HG03103 (cell line): ENCODE measurements around the gene SSH2.
"Not testable (repeated sequence)": the region's sequence is repeated elsewhere in the genome, so short reads cannot be mapped to it uniquely, and the experiment has no call there.

Source experiments
- ATAC-seq: cut with Tn5 transposase; IDR thresholded peaks from one replicate; pipeline ENCODE4 v1.9.1; 2021; ENCODE audit warnings: low read depth; ENCODE audit not compliant: unreplicated experiment

SSH2 gene

DNA sequence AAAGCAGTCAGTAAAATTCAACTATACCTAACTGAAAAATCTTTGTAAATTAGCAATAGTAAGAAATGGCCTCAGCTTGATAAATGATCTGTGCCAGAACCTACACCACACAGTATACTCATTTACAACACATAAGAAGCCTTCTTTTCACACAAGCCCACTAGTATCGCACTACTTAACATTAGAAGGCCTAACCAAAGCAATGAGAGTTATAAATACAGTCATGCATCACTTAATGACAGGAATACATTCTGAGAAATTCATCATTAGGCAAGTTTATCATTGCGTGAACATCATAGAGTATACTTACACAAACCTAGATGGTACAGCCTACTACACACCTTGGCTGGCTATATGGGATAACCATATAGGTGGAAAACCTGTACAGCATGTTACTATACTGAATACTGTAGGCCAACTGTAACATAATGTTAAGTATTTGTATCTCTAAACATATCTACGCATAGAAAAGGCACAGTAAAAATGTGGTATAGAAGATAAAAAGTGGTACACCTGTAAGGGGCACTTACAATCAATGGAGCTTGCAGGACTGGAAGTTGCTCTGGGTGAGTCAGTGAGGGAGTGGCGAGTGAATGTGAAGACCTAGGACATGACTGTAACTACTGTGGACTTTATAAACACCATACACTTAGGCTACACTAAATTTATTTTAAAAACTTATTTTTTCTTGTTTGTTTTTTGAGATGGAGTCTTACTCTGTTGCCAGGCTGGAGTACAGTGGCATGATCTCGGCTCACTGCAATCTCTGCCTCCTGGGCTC is 180.8 kb downstream of the SSH2 start:
- no peak for ATAC-seq

DNA sequence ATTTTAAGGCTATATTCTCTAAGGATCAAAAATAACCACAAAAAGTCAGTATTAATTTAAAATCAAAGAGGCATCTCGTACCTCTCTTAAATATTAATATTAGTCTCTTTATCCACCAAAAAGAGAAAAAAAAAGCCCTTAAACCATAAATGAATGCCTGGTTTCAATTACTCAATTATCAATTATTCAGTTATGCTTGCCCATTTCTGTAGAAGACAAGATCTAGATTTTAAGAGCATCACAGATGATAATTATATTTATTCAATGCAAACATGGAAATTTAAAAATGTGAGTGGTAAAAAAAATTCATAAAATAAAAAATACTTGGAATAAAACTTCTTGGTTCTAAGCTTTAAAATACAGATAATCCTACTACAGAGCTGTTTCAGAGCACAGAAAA is 181.6 kb downstream of the SSH2 start:
- ATAC-seq = no peak

- no peak for ATAC-seq
Measured at GRCh38 chr17:29747660-29748059, 182.4 kb downstream of the SSH2 start.

DNA sequence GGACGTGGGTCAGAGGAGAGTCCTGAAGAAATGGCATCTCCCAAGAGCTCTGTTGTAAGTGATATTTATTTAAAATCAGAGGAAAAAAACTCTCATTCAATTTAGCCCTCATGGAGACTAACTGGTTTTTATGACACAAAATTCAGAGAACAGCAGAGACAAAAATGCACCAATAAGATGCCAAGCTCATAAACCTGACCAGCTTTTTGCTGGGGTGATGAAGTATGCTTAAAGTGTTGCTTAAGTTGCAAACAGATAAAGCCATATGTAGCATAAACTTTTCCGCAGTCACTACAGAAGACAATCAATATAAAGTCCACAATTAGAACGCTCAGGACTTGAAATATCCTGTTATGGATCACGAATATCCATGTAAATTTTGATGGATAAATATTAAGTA is 183.4 kb downstream of the SSH2 start:
- no peak for ATAC-seq

GRCh38 chr17:29744121-29744520 is 185.9 kb downstream of the SSH2 start:
- ATAC-seq = no peak

GRCh38 chr17:29742210-29742513 is 187.9 kb downstream of the SSH2 start:
- ATAC-seq = no peak

DNA sequence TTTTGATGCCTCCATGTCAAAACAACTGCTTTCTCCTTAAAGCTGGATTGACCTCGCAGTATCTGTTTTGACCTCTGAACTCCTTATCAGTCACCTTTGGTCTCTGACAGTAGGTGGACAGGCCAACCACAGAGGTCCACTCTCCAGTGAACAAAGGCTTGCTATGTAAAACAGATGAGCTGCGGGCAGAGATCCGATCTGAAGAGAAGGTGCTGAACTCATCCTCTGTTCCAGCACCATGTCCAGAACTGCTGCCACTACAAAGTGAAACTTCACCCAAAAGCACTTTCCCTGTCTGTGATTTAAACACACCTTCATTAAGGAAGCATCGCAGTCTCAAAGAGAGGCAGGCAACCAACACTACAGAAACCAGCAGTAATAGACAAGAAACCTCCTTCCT is 190.0 kb downstream of the SSH2 start:
- no peak for ATAC-seq

- no peak for ATAC-seq
Measured at GRCh38 chr17:29734640-29735039, 195.4 kb downstream of the SSH2 start.

- no peak for ATAC-seq
Measured at GRCh38 chr17:29733166-29733565, 196.9 kb downstream of the SSH2 start.

DNA sequence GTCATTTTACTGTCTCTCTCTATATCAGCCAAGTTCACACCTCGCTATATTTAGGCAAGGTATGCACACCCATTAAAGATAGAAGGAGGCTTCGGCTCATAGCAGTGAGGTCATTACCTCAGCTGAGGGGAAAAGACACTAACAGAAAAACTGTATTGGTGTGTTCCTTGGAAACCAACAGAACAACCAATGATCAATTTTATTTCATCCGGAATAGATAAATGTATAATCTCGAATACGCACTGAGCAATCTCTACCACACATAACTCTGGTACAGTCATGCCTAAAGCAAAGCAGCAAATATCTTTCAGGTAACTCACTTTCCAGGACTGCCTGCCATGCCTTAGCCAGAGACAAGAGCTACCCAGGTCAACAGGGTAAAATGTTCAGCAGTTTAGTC is 197.4 kb downstream of the SSH2 start:
- ATAC-seq = no peak

GRCh38 chr17:29732209-29732608 is 197.8 kb downstream of the SSH2 start:
- ATAC-seq = no peak

GRCh38 chr17:29731589-29731929 is 198.5 kb downstream of the SSH2 start:
- ATAC-seq = no peak

DNA sequence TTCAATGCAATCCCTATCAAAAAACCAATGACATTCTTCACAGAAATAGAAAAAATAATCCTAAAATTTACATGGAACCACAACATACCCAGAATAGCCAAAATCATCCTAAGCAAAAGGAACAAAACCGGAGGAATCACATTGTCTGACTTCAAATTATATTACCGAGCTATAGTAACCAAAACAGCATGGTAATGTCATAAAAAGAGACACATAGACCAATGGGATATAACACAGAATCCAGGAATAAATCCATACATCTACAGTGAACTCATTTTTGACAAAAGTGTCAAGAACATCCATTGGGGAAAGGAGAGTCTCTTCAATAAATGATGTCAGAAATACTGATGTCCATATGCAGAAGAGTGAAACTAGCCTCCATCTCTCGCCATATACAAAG is 201.5 kb downstream of the SSH2 start:
- ATAC-seq = no peak

GRCh38 chr17:29726715-29727252 is 203.2 kb downstream of the SSH2 start:
- no peak for ATAC-seq

GRCh38 chr17:29725408-29725807 is 204.6 kb downstream of the SSH2 start:
- not testable (repeated sequence) for ATAC-seq

- ATAC-seq = no peak
Measured at GRCh38 chr17:29723278-29724047, 206.6 kb downstream of the SSH2 start.

- peak; percentile 54 for ATAC-seq
Measured at GRCh38 chr17:29722411-29723198, 207.4 kb downstream of the SSH2 start.

DNA sequence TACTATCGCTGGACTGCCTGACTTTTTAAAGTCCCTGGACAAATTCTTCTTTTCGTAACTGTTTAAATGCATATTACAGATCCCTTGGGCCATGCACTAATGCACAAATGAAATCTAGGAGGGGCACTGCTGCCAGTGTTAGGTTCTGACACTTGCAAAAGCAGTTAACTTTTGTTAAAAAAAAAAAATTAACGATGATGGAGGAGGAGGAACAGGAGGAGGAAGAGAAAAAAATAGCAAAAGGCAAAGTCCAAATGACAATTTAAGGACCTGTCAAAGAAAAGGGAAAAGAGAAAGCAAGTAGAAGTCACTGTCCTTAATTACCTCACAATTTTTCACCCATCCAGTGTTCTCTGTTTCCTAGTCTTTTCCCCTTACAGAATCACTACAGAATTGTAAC is 209.5 kb downstream of the SSH2 start:
- ATAC-seq = no peak

- no peak for ATAC-seq
Measured at GRCh38 chr17:29719469-29719868, 210.6 kb downstream of the SSH2 start.

DNA sequence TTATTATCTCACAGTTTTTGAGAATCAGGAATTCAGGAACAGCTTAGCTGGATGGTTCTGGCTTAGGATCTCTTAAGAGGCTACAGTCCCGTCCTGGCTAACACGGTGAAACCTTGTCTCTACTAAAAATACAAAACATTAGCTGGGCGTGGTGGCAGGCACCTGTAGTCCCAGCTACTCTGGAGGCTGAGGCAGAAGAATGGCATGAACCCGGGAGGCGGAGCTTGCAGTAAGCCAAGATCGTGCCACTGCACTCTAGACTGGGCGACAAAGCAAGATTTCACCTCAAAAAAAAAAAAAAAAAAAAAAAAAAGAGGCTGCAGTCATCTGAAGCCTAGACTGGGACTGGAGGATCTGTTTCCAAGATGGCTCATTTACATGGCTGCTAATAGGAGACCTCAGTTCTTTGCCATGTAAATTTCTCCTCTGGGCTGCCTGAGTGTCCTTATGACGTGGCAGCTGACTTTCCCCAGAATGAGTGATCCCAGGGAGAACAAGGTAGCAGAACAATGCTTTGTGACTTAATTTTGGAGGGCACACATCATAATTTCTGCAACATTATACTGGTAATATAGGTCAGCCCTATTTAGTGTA is 211.5 kb downstream of the SSH2 start:
- no peak for ATAC-seq

DNA sequence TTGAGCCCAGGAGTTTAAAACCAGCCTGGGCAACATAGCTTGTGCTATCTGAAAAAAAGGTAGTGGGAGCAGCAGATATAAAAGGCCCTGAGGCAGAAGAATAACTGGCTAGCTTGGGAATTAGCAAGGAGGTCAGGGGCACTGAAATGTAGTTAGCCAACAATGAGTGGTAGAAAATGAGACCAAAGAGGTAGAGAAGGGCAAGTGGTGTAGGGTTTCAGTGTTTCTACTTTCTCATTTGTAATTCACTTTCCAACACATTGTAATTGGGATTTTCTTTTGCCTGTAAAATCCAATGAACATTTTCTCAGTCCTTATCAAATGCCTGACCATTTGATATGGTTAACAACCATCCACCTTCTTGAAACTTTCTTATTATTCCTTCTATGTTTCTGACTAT is 212.2 kb downstream of the SSH2 start:
- ATAC-seq = no peak
